ACC112 (cell line): Measurements from ENCODE around the gene C4orf54.

Experiments
- H2AFZ ChIP-seq: fragments of 200-600 bp; sonication (generic); one replicate; pipeline ENCODE4 v1.6.0; 2017; ENCODE audit warnings: antibody characterized with exemption, low read length; ENCODE audit not compliant: unreplicated experiment
- H3K27ac ChIP-seq: fragments of 200-600 bp; sonication (generic); 2 replicates; pipeline ENCODE4 v1.5.1; 2014; ENCODE audit warnings: low read depth, mild to moderate bottlenecking, antibody characterized with exemption, low read length, moderate library complexity
- H3K27me3 ChIP-seq: fragments of 200-600 bp; sonication (generic); 2 replicates; pipeline ENCODE4 v1.6.1; 2014; ENCODE audit warnings: mild to moderate bottlenecking, antibody characterized with exemption, low read length, moderate library complexity, mixed read lengths; ENCODE audit not compliant: insufficient read depth
- H3K36me3 ChIP-seq: fragments of 200-600 bp; sonication (generic); 2 replicates; pipeline ENCODE4 v1.6.1; 2016; ENCODE audit warnings: mild to moderate bottlenecking, antibody characterized with exemption, low read length, moderate library complexity, mixed read lengths; ENCODE audit not compliant: insufficient read depth
- H3K4me1 ChIP-seq: fragments of 200-600 bp; sonication (generic); one replicate; pipeline ENCODE4 v1.6.1; 2016; ENCODE audit warnings: low read length, mixed read lengths; ENCODE audit not compliant: insufficient read depth, unreplicated experiment, control insufficient read depth
- H3K4me3 ChIP-seq: fragments of 200-600 bp; sonication (generic); 2 replicates; pipeline ENCODE4 v1.5.1; 2014; ENCODE audit warnings: mild to moderate bottlenecking, low read depth, low read length
- H3K79me2 ChIP-seq: fragments of 200-600 bp; sonication (generic); one replicate; pipeline ENCODE4 v1.6.0; 2016; ENCODE audit warnings: low read length; ENCODE audit not compliant: control insufficient read depth, unreplicated experiment, insufficient read depth

The C4orf54 gene

DNA sequence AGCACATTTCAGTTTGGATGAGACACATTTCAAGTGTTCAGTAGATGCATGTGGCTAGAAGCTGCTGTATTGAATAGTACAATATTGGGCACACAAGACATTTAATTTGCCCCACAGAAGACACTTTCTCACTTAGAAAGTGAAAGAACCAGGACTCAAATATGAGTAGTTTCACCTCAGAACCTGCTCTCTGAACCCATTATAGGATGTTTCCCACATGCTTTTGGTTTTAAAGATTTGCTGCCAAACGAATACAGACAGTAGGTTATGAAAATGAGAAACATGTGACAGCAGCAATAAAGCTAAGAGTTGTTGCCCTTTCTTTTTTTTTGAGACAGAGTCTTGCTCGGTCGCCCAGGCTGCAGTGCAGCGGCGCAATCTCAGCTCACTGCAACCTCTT is 32.3 kb downstream of the C4orf54 start:
- H3K27me3 ChIP-seq, result no peaks in the 10 kb centered on the region; the same call in 1 of the 2 replicates
- no peaks in the 10 kb centered on the region for H3K79me2 ChIP-seq
- H3K4me1 ChIP-seq, result no peaks in the 10 kb centered on the region
- H3K27ac ChIP-seq, result no peak overlapping the region
- no peaks in the 10 kb centered on the region for H3K36me3 ChIP-seq
- H3K4me3 ChIP-seq, result no peak overlapping the region
- H2AFZ ChIP-seq, result no peak overlapping the region

DNA sequence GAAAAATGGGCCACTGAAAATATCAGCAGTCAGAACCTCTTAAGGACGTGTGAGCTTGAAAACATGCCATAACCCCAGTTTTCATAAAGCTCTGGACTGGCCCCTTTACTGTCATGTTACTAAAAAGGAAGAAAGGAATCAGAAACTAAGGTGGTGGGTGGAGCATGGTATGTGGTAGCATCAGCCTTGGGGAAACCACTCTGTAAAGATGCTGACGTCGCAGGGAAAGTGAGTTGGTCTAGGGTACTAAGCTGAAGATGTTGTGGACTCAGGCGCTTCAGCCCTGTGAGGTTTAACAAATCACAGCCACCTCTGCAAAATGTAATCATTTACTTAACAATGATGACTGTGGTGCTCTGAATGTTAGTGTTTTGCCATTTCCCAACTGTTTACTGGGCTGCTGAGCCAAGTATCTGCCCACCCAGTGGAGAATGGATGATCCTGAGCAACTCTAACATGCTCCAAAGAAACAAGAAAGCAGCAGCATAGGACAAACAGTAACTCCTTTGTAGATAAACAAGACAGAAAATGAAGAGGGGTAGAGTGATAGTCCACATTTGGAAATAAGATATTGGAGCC is 33.4 kb downstream of the C4orf54 start:
- Histone ChIP-seq H3K79me2 (no peaks in the 10 kb centered on the region), H3K27me3 (0 out of 2 replicates have a peak, but pooled peaks cover 4% of the 10 kb centered on the region), H3K4me3 (no peak overlapping the region), H3K27ac (no peak overlapping the region), H3K36me3 (no peaks in the 10 kb centered on the region), H2AFZ (no peak overlapping the region), H3K4me1 (no peaks in the 10 kb centered on the region)

DNA sequence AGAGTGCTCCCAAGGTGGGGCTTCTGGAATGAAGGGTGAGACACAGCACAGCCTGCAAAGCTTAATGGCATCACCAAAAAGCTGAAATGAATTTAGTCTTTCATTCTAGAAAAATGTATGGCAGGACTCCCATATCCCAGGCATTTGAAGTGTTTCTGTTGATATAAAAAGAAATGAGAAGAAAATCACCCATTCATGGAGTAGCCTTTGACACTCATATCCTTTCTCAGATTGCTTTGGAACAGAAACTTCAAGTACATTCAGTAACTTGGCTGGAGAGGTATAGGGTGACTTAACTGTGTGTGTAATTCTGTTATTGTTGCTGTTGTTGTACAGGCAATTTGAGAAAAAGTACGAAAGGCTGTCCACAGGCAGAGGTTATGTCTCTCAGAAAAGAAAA is 35.3 kb downstream of the C4orf54 start:
- peaks cover 12% of the 10 kb centered on the region; the same call in 1 of the 2 replicates for H3K27me3 ChIP-seq
- no peaks in the 10 kb centered on the region for H3K79me2 ChIP-seq
- no peaks in the 10 kb centered on the region for H3K36me3 ChIP-seq
- H3K4me1 ChIP-seq, result no peaks in the 10 kb centered on the region
- no peak overlapping the region for H3K27ac ChIP-seq
- H3K4me3 ChIP-seq, result no peak overlapping the region
- H2AFZ ChIP-seq, result no peak overlapping the region

DNA sequence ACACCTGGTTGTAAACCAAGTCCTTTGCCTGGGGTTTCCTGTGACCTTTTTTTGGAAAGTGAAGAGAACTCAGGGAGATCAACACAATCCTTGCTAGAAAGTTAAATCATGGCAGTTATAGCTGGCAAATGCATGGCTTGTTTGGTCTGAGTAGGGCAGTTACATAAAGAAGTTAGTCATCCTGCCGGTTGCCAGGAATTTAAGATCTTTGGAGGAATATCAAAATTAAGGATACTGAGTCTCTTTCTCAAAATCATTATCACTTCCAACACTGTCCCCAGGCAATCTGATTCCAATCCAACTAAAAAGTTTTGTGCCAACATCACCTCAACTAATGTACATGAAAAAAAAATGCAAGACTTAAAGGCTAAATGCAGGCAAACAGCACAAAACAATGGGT is 40.3 kb downstream of the C4orf54 start:
- Histone ChIP-seq H3K36me3 (no peaks in the 10 kb centered on the region), H3K27me3 (peaks cover 36% of the 10 kb centered on the region), H3K27ac (no peak overlapping the region), H2AFZ (no peak overlapping the region), H3K4me1 (no peaks in the 10 kb centered on the region), H3K79me2 (no peaks in the 10 kb centered on the region), H3K4me3 (no peak overlapping the region)

DNA sequence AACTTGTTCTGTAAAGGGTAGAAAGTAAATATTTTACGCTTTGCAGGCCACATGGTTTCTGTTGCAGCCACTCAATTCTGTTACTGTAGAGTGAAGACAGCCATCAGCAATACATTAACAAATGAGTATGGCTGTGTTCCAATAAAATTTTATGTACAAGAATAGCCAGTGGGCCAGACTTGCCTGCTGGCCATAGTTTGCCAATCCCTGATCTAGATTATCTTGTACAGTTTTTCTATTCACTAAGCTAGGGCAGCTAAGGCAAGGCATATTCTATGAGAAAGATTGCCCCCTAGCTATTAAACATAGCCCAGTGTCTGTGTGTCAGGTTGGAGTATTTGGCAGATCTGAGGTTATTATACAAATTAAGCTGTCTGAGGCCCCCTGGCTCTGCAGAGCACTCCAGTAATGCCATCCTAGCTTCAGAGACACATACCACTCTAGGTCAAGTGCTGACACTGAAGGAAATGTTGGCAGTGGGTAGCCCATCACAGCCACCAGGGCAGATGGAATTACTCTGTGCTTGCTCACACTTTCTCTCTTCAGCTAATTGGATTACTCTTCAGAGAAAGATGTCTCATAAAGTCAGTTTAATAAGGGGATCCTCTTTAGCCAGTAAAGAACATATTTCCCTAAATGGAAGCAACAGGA is 42.3 kb downstream of the C4orf54 start:
- Histone ChIP-seq H3K4me1 (no peaks in the 10 kb centered on the region), H2AFZ (no peak overlapping the region), H3K27ac (no peak overlapping the region), H3K4me3 (no peak overlapping the region), H3K27me3 (peaks cover 52% of the 10 kb centered on the region), H3K79me2 (no peaks in the 10 kb centered on the region), H3K36me3 (no peaks in the 10 kb centered on the region)

DNA sequence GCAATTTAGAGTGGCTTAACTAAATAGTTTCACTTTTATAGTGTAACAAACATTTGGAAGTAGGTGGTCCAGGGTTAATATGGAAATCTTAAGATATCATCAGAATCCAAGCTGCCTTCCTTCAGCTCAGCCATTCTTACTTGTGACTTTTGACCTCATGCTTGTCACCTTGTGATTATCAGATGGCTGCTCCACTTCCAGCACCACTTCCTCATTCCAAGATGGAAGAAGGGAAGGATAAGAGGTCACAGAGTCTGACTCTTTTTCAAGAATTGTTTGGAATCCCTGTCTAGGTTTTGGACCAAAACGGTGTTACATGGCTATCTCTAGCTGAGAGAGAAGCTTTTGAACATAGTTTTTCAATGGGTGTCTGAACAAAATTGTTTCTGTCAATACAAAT is 43.1 kb downstream of the C4orf54 start:
- H3K36me3 ChIP-seq, result no peaks in the 10 kb centered on the region
- H3K4me3 ChIP-seq, result no peak overlapping the region
- peaks cover 54% of the 10 kb centered on the region for H3K27me3 ChIP-seq
- H3K79me2 ChIP-seq, result no peaks in the 10 kb centered on the region
- H2AFZ ChIP-seq, result no peak overlapping the region
- no peak overlapping the region for H3K27ac ChIP-seq
- no peaks in the 10 kb centered on the region for H3K4me1 ChIP-seq

DNA sequence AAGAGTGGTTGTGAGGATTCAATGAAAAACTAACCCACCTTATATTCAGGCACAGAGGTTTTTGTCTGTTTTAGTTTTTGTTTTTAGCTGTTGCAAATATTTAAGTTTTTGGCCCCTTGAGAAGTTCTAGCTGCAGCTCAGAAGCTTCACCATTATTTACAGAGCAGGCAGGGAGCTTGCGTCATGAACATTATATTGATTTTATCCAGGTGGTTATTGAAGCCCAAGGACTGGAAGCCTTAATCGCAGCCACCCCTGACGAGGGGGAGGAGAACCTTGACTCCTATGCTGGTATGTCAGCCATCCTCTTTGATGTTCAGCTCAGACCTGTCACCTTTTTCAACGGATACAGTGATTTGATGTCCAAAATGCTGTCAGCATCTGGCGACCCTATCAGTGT is 44.9 kb downstream of the C4orf54 start:
- Histone ChIP-seq H3K4me3 (no peak overlapping the region), H3K4me1 (no peaks in the 10 kb centered on the region), H3K27me3 (peaks cover 59% of the 10 kb centered on the region), H3K79me2 (no peaks in the 10 kb centered on the region), H3K36me3 (no peaks in the 10 kb centered on the region), H2AFZ (no peak overlapping the region), H3K27ac (no peak overlapping the region)

DNA sequence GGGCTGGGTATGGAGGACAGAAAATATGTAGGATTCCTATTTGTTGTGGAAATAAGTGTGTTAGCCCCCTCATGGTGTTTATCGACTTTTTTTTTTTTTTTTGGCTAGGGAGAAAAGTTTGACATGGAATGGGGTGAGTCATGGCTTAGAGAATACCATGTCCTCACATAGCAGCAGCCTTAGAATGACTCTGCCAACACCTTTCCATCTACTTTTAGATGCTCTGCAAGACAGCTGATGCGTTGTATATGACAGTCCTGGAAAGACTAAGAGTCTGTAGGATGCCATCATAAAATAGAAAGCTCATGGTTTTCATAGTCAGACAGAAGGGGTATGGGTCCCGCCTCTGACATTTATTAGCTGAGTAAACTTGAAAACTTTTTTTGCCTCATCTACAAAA is 45.3 kb downstream of the C4orf54 start:
- H3K27me3 ChIP-seq, result peaks cover 56% of the 10 kb centered on the region
- H2AFZ ChIP-seq, result no peak overlapping the region
- no peak overlapping the region for H3K4me3 ChIP-seq
- H3K27ac ChIP-seq, result no peak overlapping the region
- H3K4me1 ChIP-seq, result no peaks in the 10 kb centered on the region
- H3K36me3 ChIP-seq, result no peaks in the 10 kb centered on the region
- H3K79me2 ChIP-seq, result no peaks in the 10 kb centered on the region

DNA sequence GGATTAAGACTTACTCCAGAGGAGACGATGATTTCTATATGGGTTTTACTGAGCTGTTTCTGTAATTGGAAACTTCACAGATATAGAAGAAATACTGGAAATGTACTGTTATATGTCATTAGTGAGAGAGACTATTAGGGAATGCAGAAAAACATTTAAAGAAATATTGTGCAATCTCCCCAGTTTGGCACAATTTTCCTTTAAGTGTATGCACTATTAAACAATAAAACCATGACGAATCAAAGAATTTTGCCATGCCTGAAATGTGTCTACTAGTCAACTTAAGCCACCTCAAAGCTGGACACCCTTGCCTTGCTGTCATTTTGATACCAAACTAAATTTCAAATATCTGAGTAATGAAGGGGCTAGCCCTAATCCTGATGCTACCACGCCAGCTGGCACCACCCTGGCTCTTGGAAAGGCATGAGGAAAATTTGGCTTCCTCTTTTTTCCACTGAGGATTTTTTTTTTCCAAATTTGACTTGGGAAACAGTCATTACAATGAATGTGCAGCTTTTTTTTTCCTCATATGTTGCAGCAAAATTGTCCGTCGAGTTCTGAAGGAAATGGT is 46.9 kb downstream of the C4orf54 start:
- no peaks in the 10 kb centered on the region for H3K4me1 ChIP-seq
- H3K27me3 ChIP-seq, result peaks cover 65% of the 10 kb centered on the region
- no peak overlapping the region for H3K4me3 ChIP-seq
- H3K79me2 ChIP-seq, result no peaks in the 10 kb centered on the region
- H3K36me3 ChIP-seq, result no peaks in the 10 kb centered on the region
- no peak overlapping the region for H2AFZ ChIP-seq
- H3K27ac ChIP-seq, result no peak overlapping the region

DNA sequence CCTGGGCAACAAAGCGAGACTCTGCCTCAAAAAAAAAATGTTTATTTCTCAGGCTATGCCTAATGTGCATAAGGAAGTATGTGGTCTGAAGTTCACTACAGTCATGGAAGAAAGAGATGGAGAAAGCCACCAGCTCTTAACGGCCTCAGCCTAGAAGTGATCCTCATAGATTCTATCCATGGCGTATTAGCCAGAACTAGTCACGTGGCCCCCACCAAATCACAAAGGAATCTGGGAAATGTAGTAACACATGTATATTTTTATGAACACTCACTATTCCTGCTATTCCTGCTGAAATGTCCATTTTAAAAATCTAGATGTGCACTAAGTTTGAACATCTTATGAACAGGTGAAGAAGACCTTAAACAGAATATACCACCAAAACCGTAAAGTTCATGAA is 49.2 kb downstream of the C4orf54 start:
- H3K79me2 ChIP-seq, result no peaks in the 10 kb centered on the region
- H3K27ac ChIP-seq, result no peak overlapping the region
- no peak overlapping the region for H3K4me3 ChIP-seq
- no peak overlapping the region for H2AFZ ChIP-seq
- no peaks in the 10 kb centered on the region for H3K4me1 ChIP-seq
- peaks cover 58% of the 10 kb centered on the region for H3K27me3 ChIP-seq
- no peaks in the 10 kb centered on the region for H3K36me3 ChIP-seq
